ENCODE data around the gene TDRD12.

GRCh38 chr19:32876919-32877285 is 157.3 kb downstream of the TDRD12 start:
- TF ChIP-seq, protein P1, sequence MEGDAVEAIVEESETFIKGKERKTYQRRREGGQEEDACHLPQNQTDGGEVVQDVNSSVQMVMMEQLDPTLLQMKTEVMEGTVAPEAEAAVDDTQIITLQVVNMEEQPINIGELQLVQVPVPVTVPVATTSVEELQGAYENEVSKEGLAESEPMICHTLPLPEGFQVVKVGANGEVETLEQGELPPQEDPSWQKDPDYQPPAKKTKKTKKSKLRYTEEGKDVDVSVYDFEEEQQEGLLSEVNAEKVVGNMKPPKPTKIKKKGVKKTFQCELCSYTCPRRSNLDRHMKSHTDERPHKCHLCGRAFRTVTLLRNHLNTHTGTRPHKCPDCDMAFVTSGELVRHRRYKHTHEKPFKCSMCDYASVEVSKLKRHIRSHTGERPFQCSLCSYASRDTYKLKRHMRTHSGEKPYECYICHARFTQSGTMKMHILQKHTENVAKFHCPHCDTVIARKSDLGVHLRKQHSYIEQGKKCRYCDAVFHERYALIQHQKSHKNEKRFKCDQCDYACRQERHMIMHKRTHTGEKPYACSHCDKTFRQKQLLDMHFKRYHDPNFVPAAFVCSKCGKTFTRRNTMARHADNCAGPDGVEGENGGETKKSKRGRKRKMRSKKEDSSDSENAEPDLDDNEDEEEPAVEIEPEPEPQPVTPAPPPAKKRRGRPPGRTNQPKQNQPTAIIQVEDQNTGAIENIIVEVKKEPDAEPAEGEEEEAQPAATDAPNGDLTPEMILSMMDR (IDR thresholded peaks at IDR 0.05): no peak
- TF ChIP-seq POLR2A (IDR thresholded peaks at IDR 0.05): no peak

Data from lower leg skin (tissue), 3 donors.